Measurements from ENCODE around the gene CLP1. TPM values are rescaled to one million over a fixed set of nuclear protein-coding genes. Genes with fewer than 3 reads are reported as not detected.

CLP1 gene
- total RNA-seq, 1 donor from 2014 or later, result 25.7 TPM

GRCh38 chr11:57656885-57657193 is 723 bp upstream of the CLP1 start:
- Mint-ChIP-seq H3K4me3 (peak overlapping the region; percentile 96), H3K27me3 (ENCODE audit: low read depth) (peaks cover 11% of the 10 kb centered on the region), H3K27ac (ENCODE audit: unreplicated experiment) (no peak overlapping the region), H3K36me3 (ENCODE audit: low read depth) (peaks cover 5% of the 10 kb centered on the region), H3K9me3 (no peaks in the 10 kb centered on the region), H3K4me1 (peaks cover 27% of the 10 kb centered on the region)
- TF ChIP-seq CTCF (conservative IDR thresholded peaks at IDR 0.05), result no peak
- no peak for DNase-seq (ENCODE audit: low read depth, low spot score)

DNA sequence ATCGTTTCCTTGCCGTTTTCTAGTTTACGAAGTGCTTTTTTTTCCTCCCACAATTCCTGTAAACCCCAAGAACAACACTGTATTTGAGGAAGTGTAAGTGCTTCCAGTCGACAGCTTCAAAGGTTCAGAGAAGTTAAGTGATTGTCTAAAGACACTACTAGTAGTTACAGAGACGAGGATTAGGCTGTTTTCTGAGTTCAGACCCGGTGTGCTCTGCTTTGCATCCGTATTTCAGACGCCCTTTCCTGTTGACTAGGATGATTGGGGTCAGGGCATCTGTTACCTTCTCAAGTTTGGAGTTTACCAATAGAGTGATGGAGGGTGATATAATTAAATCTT is 430 bp downstream of the CLP1 start:
- no peak for TF ChIP-seq CTCF (conservative IDR thresholded peaks at IDR 0.05)
- DNase-seq (ENCODE audit: low read depth, low spot score), result no peak
- no peaks in the 10 kb centered on the region for H3K9me3 Mint-ChIP-seq
- H3K4me3 Mint-ChIP-seq, result peak overlapping the region; percentile 96
- H3K36me3 Mint-ChIP-seq (ENCODE audit: low read depth), result peaks cover 5% of the 10 kb centered on the region
- peaks cover 24% of the 10 kb centered on the region for H3K4me1 Mint-ChIP-seq
- peaks cover 6% of the 10 kb centered on the region for H3K27me3 Mint-ChIP-seq (ENCODE audit: low read depth)
- peak overlapping the region; percentile 92 for H3K27ac Mint-ChIP-seq (ENCODE audit: unreplicated experiment)

- Mint-ChIP-seq H3K27me3 (ENCODE audit: low read depth) (peaks cover 3% of the 10 kb centered on the region), H3K9me3 (no peaks in the 10 kb centered on the region), H3K27ac (ENCODE audit: unreplicated experiment) (no peak overlapping the region), H3K36me3 (ENCODE audit: low read depth) (peaks cover 5% of the 10 kb centered on the region), H3K4me3 (peak overlapping the region; percentile 49), H3K4me1 (peaks cover 19% of the 10 kb centered on the region)
- TF ChIP-seq CTCF (conservative IDR thresholded peaks at IDR 0.05), result no peak
- no peak for DNase-seq (ENCODE audit: low read depth, low spot score)
Measured at GRCh38 chr11:57659669-57660068, 2.1 kb downstream of the CLP1 start.

- Mint-ChIP-seq H3K27me3 (ENCODE audit: low read depth) (peaks cover 4% of the 10 kb centered on the region), H3K9me3 (no peaks in the 10 kb centered on the region), H3K4me1 (peaks cover 20% of the 10 kb centered on the region), H3K4me3 (peak overlapping the region; percentile 14), H3K27ac (ENCODE audit: unreplicated experiment) (no peak overlapping the region), H3K36me3 (ENCODE audit: low read depth) (peaks cover 3% of the 10 kb centered on the region)
- DNase-seq (ENCODE audit: low read depth, low spot score), result no peak
- no peak for TF ChIP-seq CTCF (conservative IDR thresholded peaks at IDR 0.05)
Measured at GRCh38 chr11:57662893-57663292, 5.3 kb downstream of the CLP1 start.

DNA sequence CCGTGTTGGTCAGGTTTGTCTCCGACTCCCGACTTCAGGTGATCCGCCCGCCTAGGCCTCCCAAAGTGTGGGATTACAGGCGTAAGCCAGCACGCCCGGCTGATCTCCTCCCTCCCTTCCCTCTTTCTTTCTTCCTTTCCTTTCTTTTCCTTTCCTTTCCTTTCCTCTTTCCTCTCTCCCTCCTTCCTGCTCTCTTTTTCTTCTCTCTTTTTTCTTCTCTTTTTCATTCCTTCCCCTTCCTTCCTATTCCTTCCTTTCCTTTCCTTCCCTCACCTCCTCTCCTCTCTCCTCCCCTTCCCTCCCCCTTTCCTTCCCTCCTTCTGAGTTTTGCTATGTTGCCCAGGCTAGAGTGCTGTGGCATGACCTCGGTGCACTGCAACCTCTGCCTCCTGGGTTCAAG is 6.4 kb downstream of the CLP1 start:
- DNase-seq (ENCODE audit: low read depth, low spot score), result no peak
- Mint-ChIP-seq H3K9me3 (no peaks in the 10 kb centered on the region), H3K27ac (ENCODE audit: unreplicated experiment) (no peak overlapping the region), H3K4me1 (peaks cover 19% of the 10 kb centered on the region), H3K4me3 (no peak overlapping the region), H3K27me3 (ENCODE audit: low read depth) (peaks cover 4% of the 10 kb centered on the region), H3K36me3 (ENCODE audit: low read depth) (peaks cover 3% of the 10 kb centered on the region)
- no peak for TF ChIP-seq CTCF (conservative IDR thresholded peaks at IDR 0.05)
